GM18873 (cell line): ENCODE data around the gene KCTD6.

Experiments
- ATAC-seq: cut with Tn5 transposase; IDR thresholded peaks from one replicate; pipeline ENCODE4 v1.9.1; 2021; ENCODE audit warnings: mild to moderate bottlenecking, moderate library complexity, moderate number of reproducible peaks; ENCODE audit not compliant: unreplicated experiment, low FRiP score

Gene KCTD6

GRCh38 chr3:58491506-58492402 is at the start of gene KCTD6:
Gene KCTD6 (plus strand): TSS chr3:58492096. CDS start chr3:58498756, 6,660 bp downstream.
- peak; percentile 65 for ATAC-seq

GRCh38 chr3:58452176-58452575 is 39.7 kb upstream of the KCTD6 start:
- ATAC-seq, result no peak

- no peak for ATAC-seq
These were observed 32.7 kb upstream of the KCTD6 start for GRCh38 chr3:58459160-58459559.

- no peak for ATAC-seq
These were observed 29.1 kb upstream of the KCTD6 start for GRCh38 chr3:58462829-58463180.

GRCh38 chr3:58463181-58463941 is 28.5 kb upstream of the KCTD6 start:
- no peak for ATAC-seq

GRCh38 chr3:58463942-58464271 is 28.0 kb upstream of the KCTD6 start:
- ATAC-seq, result no peak

- ATAC-seq, result no peak
These were observed 27.0 kb upstream of the KCTD6 start for GRCh38 chr3:58464866-58465265.

- no peak for ATAC-seq
These were observed 24.9 kb upstream of the KCTD6 start for GRCh38 chr3:58466899-58467563.

- no peak for ATAC-seq
These were observed 22.8 kb upstream of the KCTD6 start for GRCh38 chr3:58469096-58469495.

- no peak for ATAC-seq
These were observed 21.4 kb upstream of the KCTD6 start for GRCh38 chr3:58470363-58471024.

GRCh38 chr3:58471025-58471887 is 20.6 kb upstream of the KCTD6 start:
- no peak for ATAC-seq

- ATAC-seq, result no peak
These were observed 18.6 kb upstream of the KCTD6 start for GRCh38 chr3:58473275-58473674.

GRCh38 chr3:58474348-58474911 is 17.5 kb upstream of the KCTD6 start:
- ATAC-seq, result no peak

GRCh38 chr3:58474967-58475578 is 16.8 kb upstream of the KCTD6 start:
- no peak for ATAC-seq

GRCh38 chr3:58478781-58479180 is 13.1 kb upstream of the KCTD6 start:
- no peak for ATAC-seq

- no peak for ATAC-seq
These were observed 11.6 kb upstream of the KCTD6 start for GRCh38 chr3:58480309-58480708.

GRCh38 chr3:58482917-58483636 is 8.8 kb upstream of the KCTD6 start:
- ATAC-seq, result no peak

GRCh38 chr3:58484045-58484721 is 7.7 kb upstream of the KCTD6 start:
- ATAC-seq, result no peak
